Ishikawa (cell line): ENCODE data around the gene LITAF.

Experiments
- CEBPB ChIP-seq: IDR thresholded peaks from 2 replicates; pipeline ENCODE4 v1.6.1; 2012
- CREB1 ChIP-seq: IDR thresholded peaks from 2 replicates; pipeline ENCODE4 v1.6.1; 2012; ENCODE audit warnings: low read depth
- EGR1 ChIP-seq: IDR thresholded peaks from 2 replicates; pipeline ENCODE4 v1.6.1; 2012
- EP300 ChIP-seq: IDR thresholded peaks from 2 replicates; pipeline ENCODE4 v1.6.1; 2012; ENCODE audit warnings: borderline replicate concordance
- FOXM1 ChIP-seq: IDR thresholded peaks from 2 replicates; pipeline ENCODE4 v1.6.1; 2012; ENCODE audit warnings: low read depth, borderline replicate concordance
- NFIC ChIP-seq: IDR thresholded peaks from 2 replicates; pipeline ENCODE4 v1.6.1; 2012
- RAD21 ChIP-seq: IDR thresholded peaks from 2 replicates; pipeline ENCODE4 v1.6.1; 2012; ENCODE audit warnings: low read depth
- TAF1 ChIP-seq: IDR thresholded peaks from 2 replicates; pipeline ENCODE4 v1.6.1; 2012; ENCODE audit warnings: low read depth, mild to moderate bottlenecking
- TCF12 ChIP-seq: IDR thresholded peaks from 2 replicates; pipeline ENCODE4 v1.6.1; 2012; ENCODE audit warnings: low read depth
- TEAD4 ChIP-seq: IDR thresholded peaks from 2 replicates; pipeline ENCODE4 v1.6.1; 2012
- YY1 ChIP-seq: IDR thresholded peaks from 2 replicates; pipeline ENCODE4 v1.6.1; 2012; ENCODE audit warnings: low read depth
- ZBTB7A ChIP-seq: IDR thresholded peaks from 2 replicates; pipeline ENCODE4 v1.6.1; 2012; ENCODE audit warnings: low read depth
- TF ChIP-seq, protein P1 (sequence below): IDR thresholded peaks from 2 replicates; pipeline ENCODE4 v1.6.1; 2012; ENCODE audit warnings: low read depth, mild to moderate bottlenecking
- TF ChIP-seq, protein P2 (sequence below): IDR thresholded peaks from 2 replicates; pipeline ENCODE4 v1.6.1; 2012
- TF ChIP-seq, protein P3 (sequence below): IDR thresholded peaks from 2 replicates; pipeline ENCODE4 v1.6.1; 2012

LITAF gene

DNA sequence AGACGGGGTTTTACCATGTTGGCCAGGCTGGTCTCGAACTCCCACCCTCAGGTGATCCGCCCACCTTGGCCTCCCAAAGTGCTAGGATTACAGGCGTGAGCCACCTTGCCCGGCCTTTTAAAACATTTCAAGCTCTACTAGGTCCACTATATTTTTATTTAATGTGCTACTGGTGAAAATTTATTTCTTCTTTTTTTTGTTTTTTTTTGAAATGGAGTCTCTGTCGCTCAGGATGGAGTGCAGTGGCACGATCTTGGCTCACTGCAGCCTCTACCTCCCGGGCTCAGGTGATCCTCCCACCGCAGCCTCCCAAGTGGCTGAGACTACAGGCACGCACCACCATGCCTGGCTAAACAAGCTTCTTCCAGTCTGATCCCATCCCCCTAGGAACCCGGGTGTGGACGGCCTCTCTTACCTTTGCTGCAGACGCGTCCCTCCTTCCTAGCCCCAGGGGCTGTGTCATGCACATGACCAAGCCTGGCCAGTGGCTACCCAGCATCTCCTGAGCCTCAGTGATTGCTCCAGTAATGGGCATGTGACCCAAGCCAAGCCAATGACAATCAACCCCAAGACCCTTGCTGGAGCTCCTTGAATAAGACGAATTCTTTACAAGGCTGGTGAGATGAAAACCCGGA lies 40.1 kb upstream of the LITAF start:
- TF ChIP-seq TCF12 (no peak), TAF1 (no peak), CREB1 (no peak), YY1 (no peak), EGR1 (no peak), ZBTB7A (no peak)

DNA sequence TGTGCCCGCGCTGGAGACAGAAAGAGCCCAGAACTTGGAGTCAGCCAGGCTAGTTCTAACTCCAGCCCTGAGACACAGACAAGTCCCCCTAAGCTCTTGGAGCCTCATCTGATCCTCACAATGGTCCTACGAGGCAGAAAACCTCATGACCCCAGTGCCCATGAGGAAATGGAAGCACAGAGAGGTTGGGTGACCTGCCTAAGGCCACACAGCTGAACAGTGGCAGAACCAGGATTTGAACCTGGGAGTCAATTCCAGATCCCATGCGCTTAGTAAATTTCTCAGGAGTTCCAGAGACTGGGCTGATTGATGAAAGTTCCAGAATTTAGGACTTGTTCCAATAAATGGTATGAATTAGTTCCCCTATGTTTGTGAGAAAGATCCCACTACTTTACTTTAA lies 39.0 kb upstream of the LITAF start:
- no peak for TF ChIP-seq NFIC
- TF ChIP-seq, protein P1, sequence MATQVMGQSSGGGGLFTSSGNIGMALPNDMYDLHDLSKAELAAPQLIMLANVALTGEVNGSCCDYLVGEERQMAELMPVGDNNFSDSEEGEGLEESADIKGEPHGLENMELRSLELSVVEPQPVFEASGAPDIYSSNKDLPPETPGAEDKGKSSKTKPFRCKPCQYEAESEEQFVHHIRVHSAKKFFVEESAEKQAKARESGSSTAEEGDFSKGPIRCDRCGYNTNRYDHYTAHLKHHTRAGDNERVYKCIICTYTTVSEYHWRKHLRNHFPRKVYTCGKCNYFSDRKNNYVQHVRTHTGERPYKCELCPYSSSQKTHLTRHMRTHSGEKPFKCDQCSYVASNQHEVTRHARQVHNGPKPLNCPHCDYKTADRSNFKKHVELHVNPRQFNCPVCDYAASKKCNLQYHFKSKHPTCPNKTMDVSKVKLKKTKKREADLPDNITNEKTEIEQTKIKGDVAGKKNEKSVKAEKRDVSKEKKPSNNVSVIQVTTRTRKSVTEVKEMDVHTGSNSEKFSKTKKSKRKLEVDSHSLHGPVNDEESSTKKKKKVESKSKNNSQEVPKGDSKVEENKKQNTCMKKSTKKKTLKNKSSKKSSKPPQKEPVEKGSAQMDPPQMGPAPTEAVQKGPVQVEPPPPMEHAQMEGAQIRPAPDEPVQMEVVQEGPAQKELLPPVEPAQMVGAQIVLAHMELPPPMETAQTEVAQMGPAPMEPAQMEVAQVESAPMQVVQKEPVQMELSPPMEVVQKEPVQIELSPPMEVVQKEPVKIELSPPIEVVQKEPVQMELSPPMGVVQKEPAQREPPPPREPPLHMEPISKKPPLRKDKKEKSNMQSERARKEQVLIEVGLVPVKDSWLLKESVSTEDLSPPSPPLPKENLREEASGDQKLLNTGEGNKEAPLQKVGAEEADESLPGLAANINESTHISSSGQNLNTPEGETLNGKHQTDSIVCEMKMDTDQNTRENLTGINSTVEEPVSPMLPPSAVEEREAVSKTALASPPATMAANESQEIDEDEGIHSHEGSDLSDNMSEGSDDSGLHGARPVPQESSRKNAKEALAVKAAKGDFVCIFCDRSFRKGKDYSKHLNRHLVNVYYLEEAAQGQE = no peak
- TF ChIP-seq TCF12 = no peak
- no peak for TF ChIP-seq TEAD4
- TF ChIP-seq CREB1 = no peak
- no peak for TF ChIP-seq YY1
- TF ChIP-seq FOXM1 = no peak
- TF ChIP-seq EGR1 = no peak
- TF ChIP-seq, protein P2, sequence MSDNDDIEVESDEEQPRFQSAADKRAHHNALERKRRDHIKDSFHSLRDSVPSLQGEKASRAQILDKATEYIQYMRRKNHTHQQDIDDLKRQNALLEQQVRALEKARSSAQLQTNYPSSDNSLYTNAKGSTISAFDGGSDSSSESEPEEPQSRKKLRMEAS = no peak
- TF ChIP-seq, protein P3, sequence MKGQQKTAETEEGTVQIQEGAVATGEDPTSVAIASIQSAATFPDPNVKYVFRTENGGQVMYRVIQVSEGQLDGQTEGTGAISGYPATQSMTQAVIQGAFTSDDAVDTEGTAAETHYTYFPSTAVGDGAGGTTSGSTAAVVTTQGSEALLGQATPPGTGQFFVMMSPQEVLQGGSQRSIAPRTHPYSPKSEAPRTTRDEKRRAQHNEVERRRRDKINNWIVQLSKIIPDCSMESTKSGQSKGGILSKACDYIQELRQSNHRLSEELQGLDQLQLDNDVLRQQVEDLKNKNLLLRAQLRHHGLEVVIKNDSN = no peak
- no peak for TF ChIP-seq RAD21
- no peak for TF ChIP-seq TAF1
- TF ChIP-seq CEBPB = no peak
- no peak for TF ChIP-seq ZBTB7A

DNA sequence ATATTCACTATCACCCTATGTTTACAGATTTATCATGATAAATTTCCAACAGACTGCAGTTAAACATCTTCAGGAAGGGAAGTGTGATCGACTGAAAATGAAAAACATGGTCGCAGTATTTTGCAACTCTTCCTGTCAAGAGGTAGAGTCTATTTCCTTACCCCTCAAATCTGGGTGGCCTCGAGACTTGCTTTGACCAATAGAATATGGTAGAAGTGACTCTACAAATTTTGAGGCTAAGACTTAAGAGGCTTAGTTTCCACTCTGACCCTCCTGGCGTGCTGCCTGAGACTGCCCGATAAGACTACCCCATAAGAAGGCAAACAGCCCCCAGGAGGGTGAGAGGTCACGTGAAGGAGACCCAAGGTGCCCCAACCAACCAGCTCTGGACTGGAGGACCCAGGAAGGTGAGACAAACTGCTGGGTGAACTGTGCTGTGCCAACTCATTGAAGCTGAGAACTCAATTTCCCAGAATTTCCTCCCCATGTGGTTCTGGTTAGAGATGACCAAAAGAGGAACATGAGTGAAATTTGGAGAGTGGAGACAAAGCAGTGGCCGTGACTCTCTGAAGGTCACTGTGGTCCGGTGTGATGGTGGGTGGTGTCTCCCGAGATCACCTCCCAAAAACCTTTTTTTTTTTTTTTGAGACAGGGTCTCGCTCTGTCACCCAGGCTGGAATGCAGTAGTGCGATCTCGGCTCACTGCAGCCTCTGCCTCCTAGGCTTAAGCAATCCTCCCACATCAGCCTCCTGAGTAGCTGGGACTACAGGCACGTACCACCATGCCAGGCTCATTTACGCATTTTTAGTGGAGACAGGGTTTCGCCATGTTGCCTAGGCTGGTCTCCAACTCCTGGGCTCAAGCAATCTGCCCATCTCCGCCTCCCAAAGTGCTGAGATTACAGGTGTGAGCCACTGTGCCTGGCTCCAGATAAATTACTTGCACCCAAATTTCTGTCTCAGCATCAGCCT lies 38.2 kb upstream of the LITAF start:
- no peak for TF ChIP-seq YY1
- TF ChIP-seq, protein P1 = no peak
- no peak for TF ChIP-seq CREB1
- TF ChIP-seq FOXM1 = no peak
- TF ChIP-seq, protein P3 = no peak
- TF ChIP-seq NFIC = no peak
- no peak for TF ChIP-seq CEBPB
- TF ChIP-seq, protein P2 = no peak
- TF ChIP-seq RAD21 = no peak
- TF ChIP-seq TCF12 = no peak
- no peak for TF ChIP-seq EP300

DNA sequence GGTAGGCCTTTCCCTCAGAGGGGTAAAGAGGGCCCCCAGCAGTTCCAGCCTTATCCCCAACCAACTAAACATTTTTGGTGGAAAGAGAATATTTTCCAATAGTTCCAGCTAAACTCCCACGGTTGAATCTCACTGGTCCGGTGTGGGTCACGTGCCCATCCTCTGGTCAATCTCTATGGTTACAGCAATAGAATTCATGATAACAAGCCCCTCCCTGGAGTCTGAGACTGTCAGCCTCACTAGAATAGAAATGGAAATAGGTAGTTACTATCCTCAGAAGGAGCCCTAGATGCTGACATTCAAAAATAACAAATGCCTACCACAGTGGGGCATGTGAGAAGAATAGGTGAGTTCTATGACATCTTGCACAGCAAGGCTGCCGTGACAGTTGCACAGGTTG lies 37.5 kb upstream of the LITAF start:
- TF ChIP-seq EGR1 = no peak
- no peak for TF ChIP-seq CREB1
- no peak for TF ChIP-seq TCF12
- TF ChIP-seq, protein P1 = no peak
- TF ChIP-seq YY1 = no peak
- no peak for TF ChIP-seq TAF1
- no peak for TF ChIP-seq FOXM1
- TF ChIP-seq, protein P3 = no peak
- no peak for TF ChIP-seq EP300
- no peak for TF ChIP-seq ZBTB7A
- no peak for TF ChIP-seq NFIC
- TF ChIP-seq, protein P2 = no peak
- TF ChIP-seq TEAD4 = no peak
